SJSA1 (cell line): ENCODE measurements around the gene HSPA1A. TPM values are rescaled to one million over a fixed set of nuclear protein-coding genes. Genes with fewer than 3 reads are reported as not detected.
A peak's percentile ranks its signal among the peaks of the same experiment; 100 is the strongest.

Source experiments
- DNase-seq, 2 experiments: peaks; one replicate each; pipeline ENCODE4 v3.0.0-alpha.2; 2015 to 2020; ENCODE audit warnings: low spot score in 2 of 2, low read depth in 1 of 2
- H3K27ac ChIP-seq: fragments of 250-450 bp; sonication (Bioruptor Pico); 2 replicates; pipeline ENCODE4 v1.5.1; 2020; ENCODE audit warnings: mild to moderate bottlenecking, moderate library complexity
- H3K27me3 ChIP-seq: fragments of 250-450 bp; sonication (Bioruptor Pico); replicated peaks from 2 replicates; pipeline ENCODE4 v1.5.1; 2020; ENCODE audit warnings: mild to moderate bottlenecking, moderate library complexity
- H3K36me3 ChIP-seq: fragments of 250-450 bp; sonication (Bioruptor Pico); 2 replicates; pipeline ENCODE4 v1.5.1; 2020; ENCODE audit warnings: mild to moderate bottlenecking
- H3K4me1 ChIP-seq: fragments of 250-450 bp; sonication (Bioruptor Pico); replicated peaks from 2 replicates; pipeline ENCODE4 v1.6.1; 2021; ENCODE audit warnings: mild to moderate bottlenecking
- H3K4me3 ChIP-seq: fragments of 250-450 bp; sonication (Bioruptor Pico); 2 replicates; pipeline ENCODE4 v1.5.1; 2020; ENCODE audit warnings: mild to moderate bottlenecking
- H3K9me3 ChIP-seq: fragments of 250-450 bp; sonication (Bioruptor Pico); replicated peaks from 2 replicates; pipeline ENCODE4 v1.5.1; 2020; ENCODE audit warnings: mild to moderate bottlenecking
- total RNA-seq: library from RNA; depleted of rRNA; stranded (reverse); fragments of >200 nt; shearing (Covaris generic); gene quantifications from 2 replicates; pipeline ENCODE4 v1.2.3, GENCODE V29; 2014; rRNA removed

The HSPA1A gene
- 211 and 214 TPM in 2 replicates for total RNA-seq

GRCh38 chr6:31815025-31815838, at the start of gene HSPA1A, which contains the start of gene HSPA1L:
TSS of gene HSPA1A (plus strand) at chr6:31815543. CDS start at chr6:31815757, 214 bp downstream.
TSS of gene HSPA1L (minus strand) at chr6:31815283. CDS start at chr6:31811972, 3,311 bp downstream.
- Histone ChIP-seq H3K4me1 (peaks cover 31% of the 10 kb centered on the region), H3K27me3 (no peaks in the 10 kb centered on the region), H3K27ac (peak within 1 kb of the TSS; percentile 89), H3K9me3 (no peaks in the 10 kb centered on the region), H3K36me3 (peaks cover 13% of the 10 kb centered on the region), H3K4me3 (peak within 1 kb of the TSS; percentile 45)
- DNase-seq, result peak; percentile 90 to 96

- Histone ChIP-seq H3K27ac (no peak overlapping the region), H3K9me3 (no peaks in the 10 kb centered on the region), H3K4me3 (no peak overlapping the region), H3K36me3 (0 out of 2 replicates have a peak, but pooled peaks cover under 1% of the 10 kb centered on the region), H3K4me1 (peaks cover 10% of the 10 kb centered on the region), H3K27me3 (no peaks in the 10 kb centered on the region)
- no peak for DNase-seq
These were observed 49.8 kb upstream of the HSPA1A start for GRCh38 chr6:31765559-31765909.

DNA sequence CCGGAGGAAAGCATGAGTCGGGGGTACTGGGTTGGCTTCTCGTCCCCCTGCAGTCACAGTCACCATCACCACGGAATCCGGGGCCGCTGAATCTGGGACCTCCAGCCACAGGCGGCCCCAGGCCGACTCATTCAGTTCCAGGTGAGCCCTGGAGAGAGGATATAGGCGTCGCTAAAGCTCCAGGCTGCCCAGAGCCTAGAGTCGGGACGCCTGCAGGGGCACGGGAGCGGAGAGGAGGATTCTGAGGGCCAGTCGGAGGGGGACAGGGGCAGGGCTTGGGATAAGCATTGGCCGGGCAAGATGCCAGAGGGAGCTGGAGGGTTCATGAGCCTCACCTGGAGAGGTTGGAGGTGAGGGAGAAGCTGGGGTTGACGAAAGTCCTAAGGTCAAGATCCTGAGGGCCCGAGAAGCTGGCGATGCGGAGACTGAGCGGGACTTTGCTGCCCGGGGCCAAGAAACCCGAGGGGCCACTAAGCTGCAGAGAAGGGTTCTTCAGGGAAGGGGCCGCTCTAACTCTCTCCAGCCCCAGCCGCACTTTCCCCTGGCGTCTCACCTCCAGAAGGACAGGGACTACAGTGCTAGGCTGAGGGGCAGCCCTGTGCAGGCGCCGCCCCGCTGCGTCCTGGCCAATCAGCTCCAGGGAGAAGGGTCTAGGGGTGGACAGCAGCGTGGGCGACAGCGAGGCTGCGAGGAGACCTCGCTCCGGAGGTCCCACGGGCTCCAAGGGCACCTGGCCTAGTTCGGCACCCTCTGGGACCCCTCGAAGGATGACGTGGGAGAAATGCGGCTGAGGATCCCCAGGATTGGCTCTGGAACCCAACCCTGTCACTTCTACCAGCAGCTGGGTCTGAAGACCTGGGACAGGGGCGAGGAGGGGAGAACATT, 49.2 kb upstream of the HSPA1A start:
- Histone ChIP-seq H3K4me3 (no peak overlapping the region), H3K27me3 (no peaks in the 10 kb centered on the region), H3K27ac (no peak overlapping the region), H3K36me3 (no peaks in the 10 kb centered on the region), H3K4me1 (peaks cover 10% of the 10 kb centered on the region), H3K9me3 (no peaks in the 10 kb centered on the region)
- no peak for DNase-seq

DNA sequence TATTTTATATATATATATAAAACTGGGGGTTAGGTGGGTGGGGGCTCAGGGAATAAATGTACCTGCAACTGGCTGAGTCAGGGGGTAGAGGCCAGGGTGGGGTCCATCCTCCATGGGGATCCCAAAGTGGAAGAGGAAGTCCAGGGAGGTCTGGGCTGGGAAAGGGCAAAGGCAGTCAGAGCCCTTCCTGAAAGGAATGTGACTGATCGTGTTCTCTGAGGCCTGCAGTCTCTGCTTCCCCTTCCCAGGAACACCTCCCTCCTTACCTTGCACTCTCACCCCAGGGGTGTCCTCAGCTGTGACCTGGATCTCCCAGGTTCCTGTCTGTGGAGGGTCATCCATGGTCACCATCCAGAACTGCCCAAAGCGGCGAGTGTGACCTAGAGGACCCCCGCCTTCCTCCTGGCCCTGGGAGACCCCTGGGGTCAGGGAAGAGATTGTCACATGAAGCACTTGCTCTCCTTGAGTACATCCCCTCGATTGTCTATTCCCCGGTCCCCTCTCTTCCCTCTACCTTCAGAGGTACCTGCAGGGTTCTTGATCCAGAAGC, 48.2 kb upstream of the HSPA1A start:
- no peak for DNase-seq
- no peak overlapping the region for H3K4me3 ChIP-seq
- no peaks in the 10 kb centered on the region for H3K36me3 ChIP-seq
- no peaks in the 10 kb centered on the region for H3K27me3 ChIP-seq
- no peak overlapping the region for H3K27ac ChIP-seq
- H3K9me3 ChIP-seq, result no peaks in the 10 kb centered on the region
- H3K4me1 ChIP-seq, result peaks cover 10% of the 10 kb centered on the region

GRCh38 chr6:31768363-31769257, 46.7 kb upstream of the HSPA1A start:
- Histone ChIP-seq H3K4me3 (no peak overlapping the region), H3K27me3 (no peaks in the 10 kb centered on the region), H3K9me3 (no peaks in the 10 kb centered on the region), H3K36me3 (no peaks in the 10 kb centered on the region), H3K27ac (no peak overlapping the region), H3K4me1 (peaks cover 3% of the 10 kb centered on the region)
- no peak for DNase-seq

DNA sequence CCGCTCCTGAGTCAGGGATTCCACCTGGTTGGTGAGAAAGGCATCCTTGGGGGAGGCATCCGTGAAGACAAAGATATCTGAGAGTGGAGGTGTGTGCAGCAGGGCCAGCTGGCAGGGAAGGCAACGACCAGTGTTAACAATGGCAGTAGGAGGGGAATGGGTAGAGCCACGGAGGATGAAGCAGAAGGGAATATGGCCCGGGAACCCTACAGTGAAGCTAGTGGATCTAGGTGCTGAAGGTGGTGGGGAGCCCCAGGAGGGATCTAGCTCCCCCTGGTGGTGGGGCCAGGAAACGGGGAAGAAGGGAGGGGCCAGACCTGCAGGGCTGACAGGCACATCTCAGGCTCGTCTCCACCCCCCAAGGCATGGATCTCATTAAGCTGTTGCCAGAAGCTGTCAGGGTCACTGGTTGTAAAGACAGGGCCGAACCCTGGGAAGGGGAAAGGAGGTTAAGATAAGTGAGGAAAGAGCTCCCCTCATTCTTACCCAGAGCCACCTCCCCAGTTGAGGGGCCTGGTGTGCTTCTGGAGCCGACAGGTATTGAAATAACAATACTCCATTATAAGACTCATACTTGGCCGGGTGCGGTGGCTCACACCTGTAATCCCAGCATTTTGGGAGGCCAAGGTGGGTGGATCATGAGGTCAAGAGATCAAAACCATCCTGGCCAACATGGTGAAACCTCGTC, 45.5 kb upstream of the HSPA1A start:
- Histone ChIP-seq H3K9me3 (no peaks in the 10 kb centered on the region), H3K27ac (no peak overlapping the region), H3K27me3 (no peaks in the 10 kb centered on the region), H3K36me3 (no peaks in the 10 kb centered on the region), H3K4me3 (no peak overlapping the region), H3K4me1 (no peaks in the 10 kb centered on the region)
- DNase-seq, result peak; percentile 70 to 82

DNA sequence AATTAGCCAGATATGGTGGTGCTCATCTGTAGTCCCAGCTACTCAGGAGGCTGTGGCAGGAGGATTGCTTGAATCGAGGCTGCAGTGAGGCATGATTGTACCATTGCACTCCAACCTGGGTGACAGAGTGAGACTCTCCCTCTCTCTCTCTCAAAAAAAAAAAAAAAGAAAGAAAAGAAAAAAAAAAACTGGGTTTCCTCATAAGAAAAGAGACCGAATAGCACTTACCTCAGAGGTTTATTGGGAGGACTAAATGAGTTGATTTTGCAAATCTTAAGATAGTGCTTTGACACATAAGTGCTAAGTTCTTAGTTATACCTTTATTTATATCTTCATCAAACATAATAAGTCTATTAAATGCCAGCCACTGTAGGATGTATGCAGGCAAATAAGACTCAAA, 44.5 kb upstream of the HSPA1A start:
- no peak for DNase-seq
- Histone ChIP-seq H3K36me3 (no peaks in the 10 kb centered on the region), H3K27me3 (no peaks in the 10 kb centered on the region), H3K4me3 (no peak overlapping the region), H3K27ac (no peak overlapping the region), H3K4me1 (no peaks in the 10 kb centered on the region), H3K9me3 (no peaks in the 10 kb centered on the region)

DNA sequence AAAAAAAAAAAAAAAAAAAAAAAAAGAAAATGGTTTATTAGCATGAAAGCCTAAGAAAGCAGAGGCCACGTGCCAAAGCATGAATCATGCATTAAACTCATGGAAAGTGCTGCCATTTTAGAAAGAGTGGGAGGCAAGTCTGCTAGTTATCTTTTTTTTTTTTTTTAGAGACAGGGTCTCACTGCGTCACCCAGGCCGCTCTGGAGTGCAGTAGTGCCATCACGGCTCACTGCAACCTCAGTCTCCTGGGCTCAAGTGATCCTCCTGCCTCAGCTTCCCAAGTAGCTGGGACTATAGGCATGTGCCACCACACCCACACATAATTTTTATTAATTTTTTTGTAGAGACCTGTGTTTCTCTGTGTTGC, 43.4 kb upstream of the HSPA1A start:
- no peak for DNase-seq
- H3K27me3 ChIP-seq, result no peaks in the 10 kb centered on the region
- H3K36me3 ChIP-seq, result no peaks in the 10 kb centered on the region
- no peak overlapping the region for H3K4me3 ChIP-seq
- H3K4me1 ChIP-seq, result peaks cover 4% of the 10 kb centered on the region
- no peak overlapping the region for H3K27ac ChIP-seq
- H3K9me3 ChIP-seq, result no peaks in the 10 kb centered on the region

- H3K27ac ChIP-seq, result no peak overlapping the region
- no peaks in the 10 kb centered on the region for H3K27me3 ChIP-seq
- peaks cover 28% of the 10 kb centered on the region for H3K36me3 ChIP-seq
- no peak for DNase-seq
- no peak overlapping the region for H3K4me3 ChIP-seq
- peaks cover 9% of the 10 kb centered on the region for H3K4me1 ChIP-seq
- no peaks in the 10 kb centered on the region for H3K9me3 ChIP-seq
These were observed 40.2 kb upstream of the HSPA1A start for GRCh38 chr6:31775184-31775583.

DNA sequence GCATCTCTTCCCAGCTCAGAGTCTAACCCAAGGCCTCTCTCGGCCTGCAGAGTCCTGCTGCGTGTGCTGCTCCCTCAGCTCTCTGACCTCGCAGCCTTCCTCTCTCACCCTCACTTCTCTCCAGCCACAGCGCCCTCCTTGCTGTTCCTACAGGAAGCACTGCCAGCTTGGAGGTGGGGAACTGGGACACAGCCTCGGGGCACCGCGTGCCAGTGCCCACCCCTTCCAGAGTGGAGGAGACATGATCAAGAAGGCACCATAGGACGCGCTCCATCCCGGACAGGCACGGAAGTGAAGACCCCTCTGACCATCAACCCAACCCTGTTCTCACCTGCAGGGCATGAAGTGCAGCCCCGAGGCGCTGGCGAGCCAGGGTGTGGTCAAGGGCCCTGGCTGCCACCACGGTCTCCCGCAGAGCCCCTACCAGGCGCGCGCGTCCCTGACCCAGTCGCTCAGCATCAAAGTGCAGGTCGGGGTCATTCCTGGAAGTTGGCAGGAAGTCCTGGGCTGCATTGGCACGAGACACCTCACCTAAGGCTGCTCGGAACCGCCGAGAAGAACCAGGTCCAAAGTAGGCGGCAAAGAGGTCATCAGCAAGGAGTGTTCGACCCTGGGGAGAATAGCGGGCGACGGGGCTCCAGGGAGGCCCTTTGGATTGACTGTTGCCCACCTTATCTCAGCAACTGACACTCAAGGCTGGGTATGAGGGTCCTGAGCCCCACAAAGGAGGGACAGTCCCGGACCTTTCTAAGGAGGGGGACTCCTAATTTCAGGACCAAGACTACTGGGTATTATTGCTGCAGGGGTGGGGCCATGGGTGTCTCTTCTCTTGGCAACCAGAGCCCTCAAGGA, 39.5 kb upstream of the HSPA1A start:
- Histone ChIP-seq H3K36me3 (peaks cover 35% of the 10 kb centered on the region), H3K4me3 (no peak overlapping the region), H3K4me1 (peaks cover 9% of the 10 kb centered on the region), H3K27ac (no peak overlapping the region), H3K9me3 (no peaks in the 10 kb centered on the region), H3K27me3 (no peaks in the 10 kb centered on the region)
- no peak for DNase-seq

DNA sequence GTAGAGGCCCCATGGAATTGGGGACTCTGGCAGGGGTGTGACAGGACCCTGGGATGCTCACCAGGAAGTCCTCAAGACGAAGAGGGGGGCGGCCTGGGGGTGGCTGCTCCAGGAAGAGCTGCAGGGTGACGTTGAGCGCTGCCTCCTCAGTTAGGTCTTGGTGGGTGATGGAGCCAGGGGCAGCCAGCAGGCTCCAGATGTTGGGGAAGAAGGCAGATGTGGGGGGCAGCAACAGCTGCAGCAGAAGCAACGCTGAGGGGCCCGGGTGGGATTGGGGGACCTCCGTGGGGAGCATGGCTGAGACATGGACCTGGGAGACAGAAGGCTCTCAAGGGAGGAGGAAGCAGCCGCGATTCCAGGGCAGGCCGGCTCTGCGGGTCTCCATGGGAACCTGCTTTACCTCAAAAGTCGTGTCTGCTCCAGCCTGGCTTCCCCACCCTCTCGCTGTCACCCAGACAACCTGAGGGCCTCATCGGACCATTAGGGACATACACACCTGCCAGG, 38.8 kb upstream of the HSPA1A start:
- Histone ChIP-seq H3K4me3 (no peak overlapping the region), H3K27me3 (no peaks in the 10 kb centered on the region), H3K27ac (no peak overlapping the region), H3K36me3 (peaks cover 41% of the 10 kb centered on the region), H3K9me3 (no peaks in the 10 kb centered on the region), H3K4me1 (peaks cover 9% of the 10 kb centered on the region)
- no peak for DNase-seq
